A172 (cell line): ENCODE measurements around the gene ANKRD55. TPM values are rescaled to one million over a fixed set of nuclear protein-coding genes. Genes with fewer than 3 reads are reported as not detected.

ENCODE experiments used
- DNase-seq: peaks from one replicate; pipeline ENCODE4 v3.0.0-alpha.2; 2015; ENCODE audit warnings: low spot score
- total RNA-seq: library from RNA; depleted of rRNA; stranded (reverse); fragments of >200 nt; shearing (Covaris generic); gene quantifications from 2 replicates; pipeline ENCODE4 v1.2.3, GENCODE V29; 2014

Gene ANKRD55
- total RNA-seq, 1 experiment from 2014 or later: not detected

DNA sequence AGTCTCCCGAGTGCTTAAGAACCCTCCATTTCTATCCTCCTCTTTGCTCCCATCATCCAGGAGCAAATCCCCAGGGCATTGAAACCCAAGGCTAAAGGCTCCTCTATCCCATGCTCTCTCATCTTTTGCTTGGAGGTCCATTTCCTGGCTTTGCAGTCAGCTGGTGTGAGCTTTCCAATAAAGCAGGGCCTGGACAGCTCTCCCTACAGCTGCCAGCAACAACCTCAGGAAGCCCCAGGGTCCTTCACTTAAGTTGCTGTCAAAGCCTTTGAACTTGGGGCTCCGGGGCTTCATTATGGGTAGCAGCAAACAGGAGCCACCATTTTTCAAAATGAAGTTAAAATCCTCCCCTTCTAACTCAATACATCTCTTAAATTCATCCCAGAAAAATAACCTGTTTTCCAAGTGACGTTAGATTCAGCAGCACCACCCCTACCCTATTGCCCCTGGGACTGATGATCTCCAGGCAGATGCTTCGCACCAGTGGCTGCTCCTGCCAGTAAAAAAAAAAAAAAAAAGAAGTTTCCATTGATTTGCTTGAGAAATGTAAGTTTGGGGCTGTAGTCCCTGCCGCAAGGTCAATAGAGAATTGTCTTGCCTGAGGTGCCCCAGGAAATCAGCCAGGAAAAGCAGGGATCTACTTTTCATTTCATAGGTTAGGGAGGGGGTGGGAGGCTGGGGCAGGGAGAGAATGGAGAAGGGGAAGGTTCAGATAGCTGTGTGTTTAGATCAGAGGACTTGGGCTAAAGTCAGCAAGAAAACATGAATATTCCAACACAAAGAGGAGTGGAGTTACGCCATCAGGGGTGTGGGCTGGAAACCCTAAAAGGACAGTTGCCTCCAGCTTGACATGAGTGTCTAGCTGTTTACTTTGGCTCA is 154.6 kb downstream of the ANKRD55 start:
- no peak for DNase-seq

DNA sequence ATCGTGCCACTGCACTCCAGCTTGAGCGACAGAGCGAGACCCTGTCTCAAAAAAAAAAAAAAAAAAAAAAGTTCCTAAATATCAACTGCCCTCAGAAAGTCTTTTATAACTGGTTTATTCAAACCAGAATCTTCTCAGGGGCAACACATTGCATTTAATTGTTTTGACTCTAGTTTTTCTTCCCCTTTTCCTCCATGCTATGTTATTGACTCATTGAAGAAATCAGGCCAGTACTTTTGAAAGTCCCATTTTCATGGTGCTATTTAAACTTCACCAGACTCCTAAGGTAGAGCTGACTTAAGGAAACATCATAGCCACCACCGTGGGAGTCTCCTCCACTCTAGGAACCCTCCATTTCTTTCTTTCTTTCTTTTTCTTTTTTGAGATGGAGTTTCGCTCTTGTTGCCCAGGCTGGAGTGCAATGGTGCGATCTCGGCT is 155.3 kb downstream of the ANKRD55 start:
- DNase-seq: no peak

GRCh38 chr5:56076486-56076885 is 156.6 kb downstream of the ANKRD55 start:
- no peak for DNase-seq

- no peak for DNase-seq
Observed at GRCh38 chr5:56075361-56075760, 157.8 kb downstream of the ANKRD55 start.

GRCh38 chr5:56072863-56073766 is 160.0 kb downstream of the ANKRD55 start:
- no peak for DNase-seq

DNA sequence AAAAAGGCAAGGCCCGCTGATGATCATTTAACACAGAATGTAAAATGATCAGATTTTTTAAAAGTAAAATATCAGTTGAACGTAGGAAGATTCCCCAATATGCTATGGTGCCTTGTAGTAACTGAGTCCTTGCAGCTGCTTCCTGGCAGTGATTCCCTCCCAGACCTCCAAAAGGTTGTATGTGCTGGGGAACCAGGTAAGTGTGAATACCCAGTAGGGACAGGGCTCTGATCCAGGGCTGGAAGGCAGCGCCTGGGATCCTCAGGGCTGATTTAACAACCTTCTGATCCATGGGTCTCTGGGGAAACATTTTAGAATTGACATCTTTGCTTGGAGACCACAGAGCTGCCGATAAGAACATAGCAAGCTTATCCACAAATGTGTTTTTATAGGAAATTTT is 161.7 kb downstream of the ANKRD55 start:
- DNase-seq: no peak

DNA sequence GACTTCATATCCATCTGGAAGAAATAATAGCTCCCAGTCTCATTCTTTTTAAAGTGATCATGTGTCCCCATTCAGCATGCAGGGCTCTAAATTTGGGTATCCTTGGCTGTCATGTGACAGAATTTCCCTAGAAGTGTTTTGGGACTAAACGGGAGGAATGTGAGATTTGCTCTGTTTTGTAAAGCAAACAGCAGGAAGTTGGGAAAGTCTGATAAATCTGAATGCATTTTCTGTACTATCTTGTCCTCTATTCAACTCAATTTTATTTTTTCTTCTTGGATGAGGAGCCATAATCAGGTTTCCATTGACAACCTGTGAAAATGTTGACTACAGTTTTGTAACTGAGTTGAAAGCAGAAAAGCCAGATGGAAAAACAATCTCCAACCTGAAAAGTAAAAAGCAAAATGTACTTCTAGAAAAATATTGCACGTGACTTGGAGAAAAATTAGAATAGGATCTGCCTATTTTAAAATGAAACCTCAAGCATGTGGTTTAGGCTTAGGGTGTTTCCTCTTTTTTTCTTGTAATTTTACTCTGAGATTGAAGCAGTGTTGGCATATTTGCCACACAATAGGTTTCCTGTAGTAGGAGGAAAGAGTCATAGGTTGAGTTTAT is 162.2 kb downstream of the ANKRD55 start:
- no peak for DNase-seq

DNA sequence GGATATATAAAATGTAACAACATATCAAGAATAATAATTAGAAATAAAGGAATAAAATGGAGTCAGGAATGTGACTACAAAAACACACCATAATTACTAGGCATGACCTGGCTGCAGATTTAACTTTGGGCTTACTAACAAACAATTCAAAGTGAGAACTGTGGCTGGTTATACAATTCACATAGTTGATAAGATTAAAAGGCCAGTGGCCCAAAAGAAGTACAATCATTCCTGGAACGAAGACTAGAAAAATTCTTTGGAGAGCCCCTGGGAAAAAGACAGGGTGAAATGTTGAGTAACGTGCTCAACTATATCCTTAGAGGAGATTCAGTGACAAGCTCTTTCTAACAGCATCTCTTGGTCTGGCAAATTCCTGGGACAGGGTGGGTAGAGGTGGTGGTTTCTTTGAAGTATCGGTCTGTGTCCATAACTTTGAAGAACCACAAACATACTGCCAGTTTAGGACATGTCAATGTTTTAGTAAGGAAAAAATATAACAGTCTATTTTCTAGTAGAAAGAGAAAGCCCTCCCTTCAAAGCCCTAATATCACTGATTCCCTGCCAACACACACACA is 163.4 kb downstream of the ANKRD55 start:
- no peak for DNase-seq

DNA sequence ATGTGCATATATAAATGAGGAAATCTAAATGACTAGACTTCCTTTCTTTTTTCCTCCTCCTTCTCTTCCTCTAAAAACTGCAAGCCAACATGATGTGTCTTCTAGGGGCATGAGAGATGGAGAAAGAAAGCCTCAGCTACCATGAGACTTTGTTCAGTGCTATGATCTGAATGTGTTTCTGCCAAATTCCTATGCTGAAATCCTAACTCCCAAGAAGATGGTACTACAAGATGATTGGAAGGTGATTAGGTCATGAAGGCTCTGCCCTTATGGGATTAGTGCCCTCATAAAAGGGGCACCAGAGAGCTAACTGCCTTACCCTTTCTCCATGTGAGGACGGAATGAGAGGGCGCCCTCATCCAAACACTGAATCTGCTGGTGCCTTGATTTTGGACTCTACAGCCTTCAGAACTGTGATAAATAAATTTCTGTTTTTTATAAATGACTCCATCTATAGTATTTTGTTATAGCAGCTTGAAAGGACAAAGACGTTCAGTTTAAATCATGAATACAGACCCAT is 166.1 kb downstream of the ANKRD55 start:
- DNase-seq: no peak

DNA sequence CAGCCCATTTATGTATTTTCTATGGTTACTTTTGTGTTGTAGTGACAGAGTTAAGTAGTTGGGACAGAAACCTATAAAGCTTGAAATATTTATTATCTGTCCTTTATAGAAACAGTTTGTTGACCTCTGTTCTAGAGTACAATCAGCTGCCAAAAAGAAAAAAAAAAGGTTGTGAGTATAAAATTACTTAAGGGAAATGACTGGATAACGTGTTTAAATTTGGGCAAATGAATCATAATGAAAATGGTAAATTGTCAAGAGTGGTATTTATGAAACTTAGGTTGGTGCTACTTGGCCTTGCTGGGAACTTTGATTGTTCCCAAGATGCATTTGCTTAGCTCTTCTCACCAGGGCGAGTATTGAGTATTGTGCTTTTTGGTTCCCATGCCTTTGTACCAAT is 168.1 kb downstream of the ANKRD55 start:
- no peak for DNase-seq

GRCh38 chr5:56060276-56061110 is 172.6 kb downstream of the ANKRD55 start:
- no peak for DNase-seq

GRCh38 chr5:56059854-56060253 is 173.3 kb downstream of the ANKRD55 start:
- DNase-seq: no peak

DNA sequence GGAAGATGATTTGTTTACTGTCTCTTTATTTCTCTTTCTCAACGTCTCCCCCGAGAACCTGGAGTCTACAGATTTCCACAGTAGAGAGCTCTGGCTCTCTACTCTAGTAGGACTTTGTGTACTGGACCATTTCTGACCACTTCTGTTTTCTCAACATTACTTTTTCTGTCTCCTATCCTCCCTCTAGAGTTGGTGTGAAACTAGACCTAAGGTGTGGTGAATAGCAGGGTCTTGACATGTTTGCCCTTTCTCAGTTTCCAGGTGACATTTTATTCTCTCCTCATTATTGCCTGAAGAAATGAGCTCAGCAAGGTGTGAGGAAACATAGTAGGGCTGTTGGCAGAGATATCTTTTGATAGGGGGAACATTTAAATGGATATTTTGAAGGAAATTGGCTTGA is 176.3 kb downstream of the ANKRD55 start:
- no peak for DNase-seq

GRCh38 chr5:56055859-56056258 is 177.3 kb downstream of the ANKRD55 start:
- DNase-seq: no peak

GRCh38 chr5:56055287-56055686 is 177.8 kb downstream of the ANKRD55 start:
- DNase-seq: no peak

DNA sequence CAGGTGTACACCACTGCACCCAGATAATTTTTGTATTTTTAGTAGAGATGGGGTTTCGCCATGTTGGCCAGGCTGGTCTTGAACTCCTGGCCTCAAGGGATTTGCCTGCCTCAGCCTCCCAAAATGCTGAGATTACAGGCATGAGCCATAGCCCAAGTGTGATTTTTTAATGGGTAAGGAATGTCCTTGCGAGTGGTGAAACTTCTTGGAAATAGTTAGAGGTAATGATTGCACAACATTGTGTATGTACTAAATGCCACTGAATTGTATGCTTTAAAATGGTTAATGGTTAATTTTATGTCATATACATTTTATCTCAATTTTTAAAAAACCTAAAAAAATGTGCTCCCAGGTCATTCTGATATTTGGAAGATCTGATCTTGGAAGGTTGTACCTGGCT is 178.5 kb downstream of the ANKRD55 start:
- no peak for DNase-seq

GRCh38 chr5:56053363-56053762 is 179.8 kb downstream of the ANKRD55 start:
- no peak for DNase-seq

- no peak for DNase-seq
Observed at GRCh38 chr5:56052735-56053134, 180.4 kb downstream of the ANKRD55 start.

- no peak for DNase-seq
Observed at GRCh38 chr5:56050551-56051255, 182.4 kb downstream of the ANKRD55 start.
